ENCODE measurements around the gene TBC1D10A.

The TBC1D10A gene

DNA sequence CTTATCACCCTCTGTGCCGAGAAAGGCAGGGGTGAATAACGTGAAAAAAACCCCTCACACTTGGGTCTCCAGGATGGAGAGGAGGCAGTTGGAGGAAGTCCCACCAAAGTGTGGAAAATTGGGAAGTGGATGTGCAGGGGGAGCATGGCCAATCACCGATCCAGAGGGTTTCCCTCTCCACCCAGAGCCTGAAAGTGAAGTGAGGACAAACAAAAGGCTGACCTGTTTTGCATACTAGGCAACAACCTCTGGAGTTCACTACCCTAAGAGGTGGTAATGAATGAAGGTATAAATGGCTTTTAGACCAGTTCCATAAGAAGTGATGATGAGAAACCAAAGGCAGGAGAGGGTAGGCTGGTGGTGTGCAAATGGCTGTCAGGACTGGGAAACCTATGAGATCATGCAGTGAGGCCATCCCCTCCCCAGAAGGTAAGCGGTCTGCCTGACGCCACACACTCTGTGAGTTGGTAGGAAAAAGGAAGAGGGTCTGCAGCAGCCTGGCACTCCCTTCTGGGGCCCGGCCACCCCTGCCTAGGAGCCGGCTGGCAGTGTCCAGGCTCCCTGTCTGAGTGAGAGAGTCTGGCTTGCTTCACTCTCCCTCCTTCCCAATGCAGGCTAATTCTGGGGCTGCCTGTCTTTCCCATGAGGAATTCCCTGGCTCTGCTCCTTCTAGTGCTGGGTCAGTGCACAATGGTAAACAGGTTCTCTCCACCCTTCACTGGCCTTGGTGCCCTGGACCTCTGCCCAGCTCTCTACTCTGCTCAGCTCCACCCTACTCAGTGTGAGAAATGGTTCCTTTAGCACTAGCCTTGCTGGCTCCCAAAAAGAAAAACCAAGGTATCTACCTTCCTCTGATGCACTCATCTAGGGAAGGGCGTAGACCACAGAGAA lies 15.6 kb downstream of the TBC1D10A start:
- TF ChIP-seq CTCF (IDR thresholded peaks at IDR 0.05; ENCODE audit: low read depth, low read length), result no peak
- peak; percentile 88 for DNase-seq (ENCODE audit: extremely low read depth, low read depth)

DNA sequence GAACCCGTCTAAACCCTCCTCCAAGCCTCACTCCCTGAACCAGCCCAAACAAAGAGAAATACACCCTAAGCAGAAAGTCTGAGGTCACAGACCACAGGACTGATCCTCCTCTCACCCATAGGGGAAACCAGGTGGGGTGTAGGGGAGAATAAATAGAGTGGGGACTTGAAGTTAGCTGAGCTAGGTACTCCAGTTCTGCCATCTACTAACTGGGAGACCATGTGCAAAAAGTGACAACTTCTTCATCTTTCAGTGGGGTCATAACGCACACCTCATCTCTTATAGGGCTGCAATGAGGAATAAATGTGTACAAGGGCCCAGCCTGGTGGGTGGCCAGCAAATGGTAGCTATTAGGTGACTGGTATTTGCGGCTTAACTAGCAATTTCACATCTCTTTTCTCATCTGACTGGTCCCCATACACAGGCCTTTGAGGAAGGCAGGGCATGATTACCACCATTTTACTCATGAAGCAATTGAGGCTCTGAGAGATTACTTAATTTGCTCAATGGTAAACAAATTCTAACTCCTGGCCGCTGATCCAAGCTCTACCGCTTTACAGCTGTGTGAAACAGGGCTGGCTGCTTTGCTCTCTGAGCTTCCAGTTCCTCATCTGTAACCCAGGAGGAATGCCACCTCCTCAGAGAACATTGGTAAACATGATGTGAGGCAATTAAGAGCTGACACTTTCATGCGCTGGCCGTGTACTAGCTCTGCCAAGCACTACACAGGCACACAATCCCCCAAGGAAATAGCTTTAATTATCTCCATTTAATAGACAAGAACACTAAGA lies 16.6 kb downstream of the TBC1D10A start:
- no peak for TF ChIP-seq CTCF (IDR thresholded peaks at IDR 0.05; ENCODE audit: low read depth, low read length)
- DNase-seq (ENCODE audit: extremely low read depth, low read depth), result peak; percentile 56

- no peak for TF ChIP-seq CTCF (IDR thresholded peaks at IDR 0.05; ENCODE audit: low read depth, low read length)
- no peak for DNase-seq (ENCODE audit: extremely low read depth, low read depth)
Measured at GRCh38 chr22:30308518-30309230, 18.1 kb downstream of the TBC1D10A start.

- no peak for DNase-seq (ENCODE audit: extremely low read depth, low read depth)
- TF ChIP-seq CTCF (IDR thresholded peaks at IDR 0.05; ENCODE audit: low read depth, low read length), result no peak
Measured at GRCh38 chr22:30308093-30308492, 18.6 kb downstream of the TBC1D10A start.

DNA sequence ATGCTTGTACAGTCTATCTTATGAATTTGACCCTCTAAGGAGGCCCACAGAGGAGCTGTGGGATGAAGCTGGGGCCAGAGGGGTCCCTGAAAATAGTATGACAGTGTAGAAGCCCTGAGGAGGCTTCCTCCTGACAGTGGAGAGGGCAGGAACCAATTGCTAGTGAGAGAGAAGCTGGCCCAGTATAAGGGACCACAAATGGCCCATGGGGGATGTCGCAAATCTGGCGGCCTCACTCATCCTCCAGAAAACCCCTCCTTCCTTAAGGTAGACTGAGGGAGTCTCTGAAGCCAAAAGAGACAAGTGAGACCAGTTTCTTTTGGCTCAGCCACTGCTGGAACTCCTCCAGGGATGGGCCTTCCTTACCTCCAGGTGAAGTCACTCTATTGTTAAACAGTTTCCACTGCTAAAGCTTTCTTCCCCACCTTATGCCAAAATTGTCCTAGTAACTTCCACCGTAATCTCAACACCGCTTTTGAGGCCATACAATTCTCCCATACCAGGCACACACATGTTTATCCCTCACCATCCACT lies 19.6 kb downstream of the TBC1D10A start:
- TF ChIP-seq CTCF (IDR thresholded peaks at IDR 0.05; ENCODE audit: low read depth, low read length), result no peak
- DNase-seq (ENCODE audit: extremely low read depth, low read depth), result no peak

GRCh38 chr22:30306627-30307011 lies 20.1 kb downstream of the TBC1D10A start:
- no peak for DNase-seq (ENCODE audit: extremely low read depth, low read depth)
- TF ChIP-seq CTCF (IDR thresholded peaks at IDR 0.05; ENCODE audit: low read depth, low read length), result no peak

Data from AG09319 (cell line).